Neural progenitor cell (in vitro differentiated cells): ENCODE results near the gene PRCD. TPM values are rescaled to one million over a fixed set of nuclear protein-coding genes. Genes with fewer than 3 reads are reported as not detected.

ENCODE experiments used
- DNase-seq: peaks from one replicate; pipeline ENCODE4 v3.0.0-alpha.2; 2016; ENCODE audit warnings: low spot score
- H2AFZ ChIP-seq: fragments of 200-600 bp; sonication (generic); replicated peaks from 2 replicates; pipeline ENCODE4 v1.6.1; 2016; ENCODE audit warnings: antibody characterized with exemption
- H3F3A ChIP-seq: fragments of 200-600 bp; sonication (generic); 2 replicates; pipeline ENCODE4 v1.6.1; 2016; ENCODE audit warnings: antibody characterized with exemption, low read depth
- H3K27ac ChIP-seq: fragments of 200-600 bp; sonication (generic); 2 replicates; pipeline ENCODE4 v1.5.1; 2016; ENCODE audit warnings: mild to moderate bottlenecking
- H3K27me3 ChIP-seq: fragments of 200-600 bp; sonication (generic); 2 replicates; pipeline ENCODE4 v1.6.1; 2016; ENCODE audit warnings: mild to moderate bottlenecking, moderate library complexity
- H3K36me3 ChIP-seq: fragments of 200-600 bp; sonication (generic); 2 replicates; pipeline ENCODE4 v1.5.1; 2016
- H3K4me1 ChIP-seq: fragments of 200-600 bp; sonication (generic); 2 replicates; pipeline ENCODE4 v1.6.1; 2016; ENCODE audit warnings: mixed run types
- H3K4me2 ChIP-seq: fragments of 200-600 bp; sonication (generic); 2 replicates; pipeline ENCODE4 v1.6.1; 2016
- H3K4me3 ChIP-seq: fragments of 200-600 bp; sonication (generic); 2 replicates; pipeline ENCODE4 v1.5.1; 2016
- H3K79me2 ChIP-seq: fragments of 200-600 bp; sonication (generic); 2 replicates; pipeline ENCODE4 v1.6.1; 2016; ENCODE audit warnings: low read depth
- H3K9ac ChIP-seq: fragments of 200-600 bp; sonication (generic); 2 replicates; pipeline ENCODE4 v1.6.1; 2016
- H3K9me3 ChIP-seq: fragments of 200-600 bp; sonication (generic); 2 replicates; pipeline ENCODE4 v1.5.1; 2016; ENCODE audit warnings: low read depth
- H4K20me1 ChIP-seq: fragments of 200-600 bp; sonication (generic); 2 replicates; pipeline ENCODE4 v1.6.1; 2016; ENCODE audit warnings: low read depth
- H3K27ac Mint-ChIP-seq: 3 replicates; pipeline ENCODE4 v1.8.0; 2021; ENCODE audit warnings: mixed read lengths
- H3K27me3 Mint-ChIP-seq: 2 replicates; pipeline ENCODE4 v1.8.0; 2022; ENCODE audit warnings: low read depth, mild to moderate bottlenecking, inconsistent platforms, moderate library complexity, mixed read lengths; ENCODE audit not compliant: insufficient read depth
- H3K36me3 Mint-ChIP-seq: 3 replicates; pipeline ENCODE4 v1.8.0; 2021; ENCODE audit warnings: mixed read lengths
- H3K4me1 Mint-ChIP-seq: 3 replicates; pipeline ENCODE4 v1.8.0; 2021; ENCODE audit warnings: mixed read lengths
- H3K4me3 Mint-ChIP-seq: 3 replicates; pipeline ENCODE4 v1.8.0; 2021; ENCODE audit warnings: mild to moderate bottlenecking, moderate library complexity, mixed read lengths
- H3K9me3 Mint-ChIP-seq: 3 replicates; pipeline ENCODE4 v1.8.0; 2020; ENCODE audit warnings: mixed read lengths
- EZH2 ChIP-seq: fragments of 200-600 bp; sonication (generic); IDR thresholded peaks from 2 replicates; pipeline ENCODE4 v1.6.1; 2017; ENCODE audit warnings: antibody characterized with exemption, mild to moderate bottlenecking, moderate library complexity
- EZH2phosphoT487 ChIP-seq: fragments of 200-600 bp; sonication (generic); IDR thresholded peaks from 2 replicates; pipeline ENCODE4 v1.6.1; 2017; ENCODE audit warnings: antibody characterized with exemption
- total RNA-seq: library from RNA; depleted of rRNA; stranded (reverse); fragments of >200 nt; gene quantifications from 2 replicates; pipeline ENCODE4 v1.2.3, GENCODE V29; 2015; ENCODE audit warnings: low replicate concordance
- TF ChIP-seq, protein P1 (sequence below): fragments of 200-600 bp; sonication (generic); IDR thresholded peaks from 2 replicates; pipeline ENCODE4 v1.5.1; 2017; ENCODE audit warnings: antibody characterized with exemption, mild to moderate bottlenecking

The PRCD gene
- total RNA-seq, 1 donor from 2014 or later = not detected

GRCh38 chr17:76540381-76541300 lies 797 bp downstream of the PRCD start:
- H3K79me2 ChIP-seq = no peaks in the 10 kb centered on the region
- peaks cover 34% of the 10 kb centered on the region for H3K27me3 Mint-ChIP-seq

GRCh38 chr17:76541739-76542454 lies 2.1 kb downstream of the PRCD start:
- no peaks in the 10 kb centered on the region for H3K79me2 ChIP-seq
- no peaks in the 10 kb centered on the region for H3K36me3 Mint-ChIP-seq
- H3K27ac Mint-ChIP-seq = peak overlapping the region; percentile 78
- TF ChIP-seq EZH2 (no peak), EZH2phosphoT487 (no peak)
- TF ChIP-seq, protein P1, sequence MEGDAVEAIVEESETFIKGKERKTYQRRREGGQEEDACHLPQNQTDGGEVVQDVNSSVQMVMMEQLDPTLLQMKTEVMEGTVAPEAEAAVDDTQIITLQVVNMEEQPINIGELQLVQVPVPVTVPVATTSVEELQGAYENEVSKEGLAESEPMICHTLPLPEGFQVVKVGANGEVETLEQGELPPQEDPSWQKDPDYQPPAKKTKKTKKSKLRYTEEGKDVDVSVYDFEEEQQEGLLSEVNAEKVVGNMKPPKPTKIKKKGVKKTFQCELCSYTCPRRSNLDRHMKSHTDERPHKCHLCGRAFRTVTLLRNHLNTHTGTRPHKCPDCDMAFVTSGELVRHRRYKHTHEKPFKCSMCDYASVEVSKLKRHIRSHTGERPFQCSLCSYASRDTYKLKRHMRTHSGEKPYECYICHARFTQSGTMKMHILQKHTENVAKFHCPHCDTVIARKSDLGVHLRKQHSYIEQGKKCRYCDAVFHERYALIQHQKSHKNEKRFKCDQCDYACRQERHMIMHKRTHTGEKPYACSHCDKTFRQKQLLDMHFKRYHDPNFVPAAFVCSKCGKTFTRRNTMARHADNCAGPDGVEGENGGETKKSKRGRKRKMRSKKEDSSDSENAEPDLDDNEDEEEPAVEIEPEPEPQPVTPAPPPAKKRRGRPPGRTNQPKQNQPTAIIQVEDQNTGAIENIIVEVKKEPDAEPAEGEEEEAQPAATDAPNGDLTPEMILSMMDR = no peak
- H3F3A ChIP-seq = peaks cover 21% of the 10 kb centered on the region
- no peak overlapping the region for H3K4me3 ChIP-seq
- H3K4me1 ChIP-seq = peaks cover 33% of the 10 kb centered on the region
- H3K4me1 Mint-ChIP-seq = peaks cover 57% of the 10 kb centered on the region
- H3K4me3 Mint-ChIP-seq = peak overlapping the region; percentile 18
- H3K36me3 ChIP-seq = no peaks in the 10 kb centered on the region
- H3K27me3 Mint-ChIP-seq = peaks cover 28% of the 10 kb centered on the region
- H2AFZ ChIP-seq = no peak overlapping the region
- no peaks in the 10 kb centered on the region for H3K9me3 Mint-ChIP-seq
- H3K9me3 ChIP-seq = no peaks in the 10 kb centered on the region
- peaks cover 58% of the 10 kb centered on the region for H3K27me3 ChIP-seq
- DNase-seq = no peak
- no peak overlapping the region for H3K4me2 ChIP-seq
- no peak overlapping the region for H3K27ac ChIP-seq
- no peaks in the 10 kb centered on the region for H4K20me1 ChIP-seq
- no peak overlapping the region for H3K9ac ChIP-seq

More at GRCh38 chr17:76540381-76541300, 797 bp downstream of the PRCD start:
- no peaks in the 10 kb centered on the region for H3K36me3 Mint-ChIP-seq
- Histone ChIP-seq H3K9me3 (no peaks in the 10 kb centered on the region), H3K4me1 (peaks cover 33% of the 10 kb centered on the region), H2AFZ (no peak overlapping the region), H3K4me2 (peak overlapping the region; percentile 81), H3K9ac (no peak overlapping the region), H3K36me3 (no peaks in the 10 kb centered on the region), H3K27ac (no peak overlapping the region), H3K4me3 (peak overlapping the region; percentile 39), H3F3A (peaks cover 29% of the 10 kb centered on the region), H4K20me1 (peaks cover 3% of the 10 kb centered on the region), H3K27me3 (peaks cover 67% of the 10 kb centered on the region)
- peak overlapping the region; percentile 78 for H3K4me3 Mint-ChIP-seq
- DNase-seq = peak; percentile 96
- TF ChIP-seq EZH2 = no peak
- no peak for TF ChIP-seq EZH2phosphoT487
- TF ChIP-seq, protein P1 = no peak
- peak overlapping the region; percentile 94 for H3K27ac Mint-ChIP-seq
- peaks cover 58% of the 10 kb centered on the region for H3K4me1 Mint-ChIP-seq
- H3K9me3 Mint-ChIP-seq = no peaks in the 10 kb centered on the region

- Histone ChIP-seq H3K4me3 (no peak overlapping the region), H4K20me1 (no peaks in the 10 kb centered on the region), H2AFZ (no peak overlapping the region), H3K79me2 (no peaks in the 10 kb centered on the region), H3K27me3 (peaks cover 51% of the 10 kb centered on the region), H3K4me1 (peaks cover 33% of the 10 kb centered on the region), H3F3A (peaks cover 18% of the 10 kb centered on the region), H3K4me2 (no peak overlapping the region), H3K36me3 (no peaks in the 10 kb centered on the region), H3K27ac (no peak overlapping the region), H3K9ac (no peak overlapping the region), H3K9me3 (no peaks in the 10 kb centered on the region)
- Mint-ChIP-seq H3K4me3 (no peak overlapping the region), H3K27me3 (peaks cover 23% of the 10 kb centered on the region), H3K9me3 (no peaks in the 10 kb centered on the region), H3K27ac (no peak overlapping the region), H3K4me1 (peaks cover 56% of the 10 kb centered on the region), H3K36me3 (no peaks in the 10 kb centered on the region)
- no peak for DNase-seq
- no peak for TF ChIP-seq EZH2
- no peak for TF ChIP-seq EZH2phosphoT487
- TF ChIP-seq, protein P1 = no peak
Measured at GRCh38 chr17:76542566-76542971, 2.7 kb downstream of the PRCD start.
